Measurements from ENCODE around the gene HOXB5.

HOXB5 gene

GRCh38 chr17:48595278-48595999 lies 1.9 kb upstream of the HOXB5 start:
- Histone ChIP-seq H2AFZ (ENCODE audit: low read length) (no peak overlapping the region), H4K20me1 (ENCODE audit: insufficient read depth, low read length, poor library complexity, severe bottlenecking) (peaks cover 82% of the 10 kb centered on the region), H3K27me3 (ENCODE audit: insufficient read depth, low read length, poor library complexity, severe bottlenecking) (peaks cover 46% of the 10 kb centered on the region), H3K4me3 (ENCODE audit: low read length, poor library complexity, severe bottlenecking) (peak overlapping the region; percentile 89), H3K9ac (ENCODE audit: low read depth, low read length, poor library complexity, severe bottlenecking) (peak overlapping the region; percentile 100), H3K36me3 (ENCODE audit: insufficient read depth, low read length) (peaks cover 76% of the 10 kb centered on the region), H3F3A (ENCODE audit: low read depth) (peaks cover 7% of the 10 kb centered on the region; the same call in 1 of the 2 replicates), H3K4me1 (ENCODE audit: insufficient read depth, low read length, poor library complexity, severe bottlenecking) (peaks cover 35% of the 10 kb centered on the region), H3K9me3 (ENCODE audit: insufficient read depth, low read depth, low read length) (no peaks in the 10 kb centered on the region), H3K4me2 (ENCODE audit: low read depth, low read length, poor library complexity, severe bottlenecking) (peak overlapping the region; percentile 98), H3K79me2 (ENCODE audit: insufficient read depth, low read length) (peaks cover 98% of the 10 kb centered on the region), H3K9me2 (replicated peaks; ENCODE audit: low read depth, low read length) (no peaks in the 10 kb centered on the region)
- TF ChIP-seq CTCF (conservative IDR thresholded peaks at IDR 0.05; ENCODE audit: low read length) (no peak), EZH2phosphoT487 (IDR thresholded peaks at IDR 0.05; ENCODE audit: borderline replicate concordance) (no peak)

GRCh38 chr17:48594538-48595277 lies 1.1 kb upstream of the HOXB5 start:
- H2AFZ ChIP-seq (ENCODE audit: low read length) = no peak overlapping the region
- peaks cover 7% of the 10 kb centered on the region; the same call in 1 of the 2 replicates for H3F3A ChIP-seq (ENCODE audit: low read depth)
- peak overlapping the region; percentile 98 for H3K4me2 ChIP-seq (ENCODE audit: low read depth, low read length, poor library complexity, severe bottlenecking)
- H3K79me2 ChIP-seq (ENCODE audit: insufficient read depth, low read length) = peaks cover 98% of the 10 kb centered on the region
- no peaks in the 10 kb centered on the region for H3K9me2 ChIP-seq (replicated peaks; ENCODE audit: low read depth, low read length)
- TF ChIP-seq EZH2phosphoT487 (IDR thresholded peaks at IDR 0.05; ENCODE audit: borderline replicate concordance) = no peak
- TF ChIP-seq CTCF (conservative IDR thresholded peaks at IDR 0.05; ENCODE audit: low read length) = no peak
- no peaks in the 10 kb centered on the region for H3K9me3 ChIP-seq (ENCODE audit: insufficient read depth, low read depth, low read length)
- peaks cover 69% of the 10 kb centered on the region for H3K36me3 ChIP-seq (ENCODE audit: insufficient read depth, low read length)
- H3K9ac ChIP-seq (ENCODE audit: low read depth, low read length, poor library complexity, severe bottlenecking) = peak overlapping the region; percentile 100
- H3K4me1 ChIP-seq (ENCODE audit: insufficient read depth, low read length, poor library complexity, severe bottlenecking) = peaks cover 30% of the 10 kb centered on the region
- H3K4me3 ChIP-seq (ENCODE audit: low read length, poor library complexity, severe bottlenecking) = peak overlapping the region; percentile 89
- H4K20me1 ChIP-seq (ENCODE audit: insufficient read depth, low read length, poor library complexity, severe bottlenecking) = peaks cover 79% of the 10 kb centered on the region
- peaks cover 42% of the 10 kb centered on the region for H3K27me3 ChIP-seq (ENCODE audit: insufficient read depth, low read length, poor library complexity, severe bottlenecking)

- peak overlapping the region; percentile 98 for H3K4me2 ChIP-seq (ENCODE audit: low read depth, low read length, poor library complexity, severe bottlenecking)
- peak overlapping the region; percentile 89 for H3K4me3 ChIP-seq (ENCODE audit: low read length, poor library complexity, severe bottlenecking)
- no peaks in the 10 kb centered on the region for H3K9me3 ChIP-seq (ENCODE audit: insufficient read depth, low read depth, low read length)
- H3K4me1 ChIP-seq (ENCODE audit: insufficient read depth, low read length, poor library complexity, severe bottlenecking) = peaks cover 26% of the 10 kb centered on the region
- no peak overlapping the region for H2AFZ ChIP-seq (ENCODE audit: low read length)
- no peaks in the 10 kb centered on the region for H3K9me2 ChIP-seq (replicated peaks; ENCODE audit: low read depth, low read length)
- H3K9ac ChIP-seq (ENCODE audit: low read depth, low read length, poor library complexity, severe bottlenecking) = peak overlapping the region; percentile 100
- TF ChIP-seq EZH2phosphoT487 (IDR thresholded peaks at IDR 0.05; ENCODE audit: borderline replicate concordance) (no peak), CTCF (conservative IDR thresholded peaks at IDR 0.05; ENCODE audit: low read length) (peak; percentile 85)
- peaks cover 61% of the 10 kb centered on the region for H3K36me3 ChIP-seq (ENCODE audit: insufficient read depth, low read length)
- H3K79me2 ChIP-seq (ENCODE audit: insufficient read depth, low read length) = peaks cover 98% of the 10 kb centered on the region
- peaks cover 7% of the 10 kb centered on the region; the same call in 1 of the 2 replicates for H3F3A ChIP-seq (ENCODE audit: low read depth)
- H4K20me1 ChIP-seq (ENCODE audit: insufficient read depth, low read length, poor library complexity, severe bottlenecking) = peaks cover 79% of the 10 kb centered on the region
- H3K27me3 ChIP-seq (ENCODE audit: insufficient read depth, low read length, poor library complexity, severe bottlenecking) = peaks cover 47% of the 10 kb centered on the region
Observed at GRCh38 chr17:48593840-48594537, 410 bp upstream of the HOXB5 start.

Data from Loucy (cell line).